Keratinocyte (primary cell): ENCODE results near the gene RPH3AL.

Experiments
- CTCF ChIP-seq, 3 experiments: IDR thresholded peaks in 1 of 3; conservative IDR thresholded peaks in 1 of 3; optimal IDR thresholded peaks in 1 of 3; 2 replicates in 2 of 3; 3 replicates in 1 of 3; pipeline versions ENCODE3 to v1.5.1; 2011; ENCODE audit warnings: low read length in 3 of 3, mild to moderate bottlenecking in 3 of 3, moderate library complexity in 2 of 3, control low read depth in 1 of 3, inconsistent platforms in 1 of 3; ENCODE audit not compliant: insufficient read depth in 2 of 3; ENCODE audit errors: extremely low read depth in 1 of 3
- EZH2 ChIP-seq: IDR thresholded peaks from one replicate; pipeline ENCODE4 v1.6.1; 2012; ENCODE audit warnings: inconsistent platforms, mild to moderate bottlenecking, low read length, moderate library complexity

- TF ChIP-seq CTCF (optimal IDR thresholded peaks at IDR 0.05 in 1 of 3, IDR thresholded peaks at IDR 0.05 in 1 of 3, conservative IDR thresholded peaks at IDR 0.05 in 1 of 3; ENCODE audit: extremely low read depth in 1 of 3, insufficient read depth in 2 of 3, low read length in 3 of 3) (no peak), EZH2 (no peak)
Measured at GRCh38 chr17:202501-202951, 150.1 kb downstream of the RPH3AL start.
